Measurements from ENCODE around the gene ACADVL.

DNA sequence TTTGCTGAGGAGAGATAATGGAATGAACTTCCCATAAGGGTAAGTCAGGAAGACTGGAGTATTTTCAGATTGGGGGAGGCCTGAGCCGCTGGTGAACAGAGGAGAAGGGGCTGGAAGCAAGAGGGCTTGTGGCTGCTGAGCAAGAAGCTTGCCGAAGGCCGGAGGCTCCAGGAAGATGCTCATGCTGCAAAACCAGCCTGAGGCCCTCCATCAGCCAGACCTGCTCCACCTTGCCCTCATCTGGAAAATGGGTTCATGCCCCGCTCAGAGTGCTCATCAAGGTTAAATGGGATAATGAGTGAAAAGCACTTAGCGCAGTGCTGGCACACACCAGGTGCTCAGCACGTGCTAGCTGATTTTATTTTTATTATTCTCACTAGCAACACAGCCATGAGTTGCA is 35.1 kb upstream of the ACADVL start:
- TF ChIP-seq, protein P1, sequence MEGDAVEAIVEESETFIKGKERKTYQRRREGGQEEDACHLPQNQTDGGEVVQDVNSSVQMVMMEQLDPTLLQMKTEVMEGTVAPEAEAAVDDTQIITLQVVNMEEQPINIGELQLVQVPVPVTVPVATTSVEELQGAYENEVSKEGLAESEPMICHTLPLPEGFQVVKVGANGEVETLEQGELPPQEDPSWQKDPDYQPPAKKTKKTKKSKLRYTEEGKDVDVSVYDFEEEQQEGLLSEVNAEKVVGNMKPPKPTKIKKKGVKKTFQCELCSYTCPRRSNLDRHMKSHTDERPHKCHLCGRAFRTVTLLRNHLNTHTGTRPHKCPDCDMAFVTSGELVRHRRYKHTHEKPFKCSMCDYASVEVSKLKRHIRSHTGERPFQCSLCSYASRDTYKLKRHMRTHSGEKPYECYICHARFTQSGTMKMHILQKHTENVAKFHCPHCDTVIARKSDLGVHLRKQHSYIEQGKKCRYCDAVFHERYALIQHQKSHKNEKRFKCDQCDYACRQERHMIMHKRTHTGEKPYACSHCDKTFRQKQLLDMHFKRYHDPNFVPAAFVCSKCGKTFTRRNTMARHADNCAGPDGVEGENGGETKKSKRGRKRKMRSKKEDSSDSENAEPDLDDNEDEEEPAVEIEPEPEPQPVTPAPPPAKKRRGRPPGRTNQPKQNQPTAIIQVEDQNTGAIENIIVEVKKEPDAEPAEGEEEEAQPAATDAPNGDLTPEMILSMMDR (IDR thresholded peaks at IDR 0.05; ENCODE audit: low read depth, low read length, poor library complexity, severe bottlenecking): no peak
- no peak for TF ChIP-seq EZH2phosphoT487 (IDR thresholded peaks at IDR 0.05; ENCODE audit: borderline replicate concordance, low read length)

Data from DOHH2 (cell line).